Measurements from ENCODE around the gene SNRK.

The SNRK gene

GRCh38 chr3:43335799-43336198, 49.5 kb downstream of the SNRK start:
- H3K36me3 Mint-ChIP-seq (ENCODE audit: low read depth), result peaks cover 81% of the 10 kb centered on the region

GRCh38 chr3:43338295-43338694, 52.0 kb downstream of the SNRK start:
- Mint-ChIP-seq H3K27ac (no peak overlapping the region), H3K27me3 (no peaks in the 10 kb centered on the region)

More at GRCh38 chr3:43335799-43336198, 49.5 kb downstream of the SNRK start:
- DNase-seq (no peak), ATAC-seq (no peak)
- Mint-ChIP-seq H3K27me3 (no peaks in the 10 kb centered on the region), H3K9me3 (peaks cover 36% of the 10 kb centered on the region), H3K4me1 (peaks cover 20% of the 10 kb centered on the region), H3K27ac (peak overlapping the region; percentile 27), H3K4me3 (no peak overlapping the region)

GRCh38 chr3:43340403-43340802, 54.1 kb downstream of the SNRK start:
- Mint-ChIP-seq H3K4me3 (no peak overlapping the region), H3K27me3 (no peaks in the 10 kb centered on the region), H3K36me3 (ENCODE audit: low read depth) (peaks cover 89% of the 10 kb centered on the region), H3K27ac (no peak overlapping the region), H3K4me1 (peaks cover 38% of the 10 kb centered on the region), H3K9me3 (peaks cover 30% of the 10 kb centered on the region)
- DNase-seq (no peak), ATAC-seq (no peak)

More at GRCh38 chr3:43338295-43338694, 52.0 kb downstream of the SNRK start:
- no peak overlapping the region for H3K4me3 Mint-ChIP-seq
- peaks cover 20% of the 10 kb centered on the region for H3K4me1 Mint-ChIP-seq
- peaks cover 85% of the 10 kb centered on the region for H3K36me3 Mint-ChIP-seq (ENCODE audit: low read depth)
- DNase-seq (no peak), ATAC-seq (no peak)
- H3K9me3 Mint-ChIP-seq, result peaks cover 36% of the 10 kb centered on the region

GRCh38 chr3:43341788-43342187, 55.4 kb downstream of the SNRK start:
- H3K9me3 Mint-ChIP-seq, result peaks cover 17% of the 10 kb centered on the region
- peaks cover 85% of the 10 kb centered on the region for H3K36me3 Mint-ChIP-seq (ENCODE audit: low read depth)
- no peak for DNase-seq
- H3K27me3 Mint-ChIP-seq, result no peaks in the 10 kb centered on the region
- peaks cover 52% of the 10 kb centered on the region for H3K4me1 Mint-ChIP-seq
- no peak overlapping the region for H3K4me3 Mint-ChIP-seq
- no peak for ATAC-seq
- H3K27ac Mint-ChIP-seq, result no peak overlapping the region

- Mint-ChIP-seq H3K27me3 (no peaks in the 10 kb centered on the region), H3K9me3 (peaks cover 14% of the 10 kb centered on the region), H3K4me3 (no peak overlapping the region), H3K4me1 (peaks cover 64% of the 10 kb centered on the region), H3K27ac (peak overlapping the region; percentile 68), H3K36me3 (ENCODE audit: low read depth) (peaks cover 84% of the 10 kb centered on the region)
- DNase-seq (no peak), ATAC-seq (no peak)
Measured at GRCh38 chr3:43343185-43343584, 56.8 kb downstream of the SNRK start.

- Mint-ChIP-seq H3K4me1 (peaks cover 70% of the 10 kb centered on the region), H3K4me3 (no peak overlapping the region), H3K27ac (peak overlapping the region; percentile 68), H3K9me3 (peaks cover 8% of the 10 kb centered on the region), H3K36me3 (ENCODE audit: low read depth) (peaks cover 84% of the 10 kb centered on the region), H3K27me3 (no peaks in the 10 kb centered on the region)
- no peak for DNase-seq
- no peak for ATAC-seq
Measured at GRCh38 chr3:43343815-43344214, 57.5 kb downstream of the SNRK start.

- Mint-ChIP-seq H3K36me3 (ENCODE audit: low read depth) (peaks cover 82% of the 10 kb centered on the region), H3K4me1 (peaks cover 75% of the 10 kb centered on the region), H3K9me3 (peaks cover 6% of the 10 kb centered on the region), H3K27ac (no peak overlapping the region), H3K27me3 (no peaks in the 10 kb centered on the region), H3K4me3 (no peak overlapping the region)
- ATAC-seq (no peak), DNase-seq (no peak)
Measured at GRCh38 chr3:43344520-43344919, 58.2 kb downstream of the SNRK start.

GRCh38 chr3:43345246-43345645, 58.9 kb downstream of the SNRK start:
- H3K4me1 Mint-ChIP-seq, result peaks cover 75% of the 10 kb centered on the region
- peaks cover under 1% of the 10 kb centered on the region for H3K9me3 Mint-ChIP-seq
- H3K4me3 Mint-ChIP-seq, result no peak overlapping the region
- H3K36me3 Mint-ChIP-seq (ENCODE audit: low read depth), result peaks cover 82% of the 10 kb centered on the region
- DNase-seq (no peak), ATAC-seq (no peak)
- H3K27ac Mint-ChIP-seq, result peak overlapping the region; percentile 86
- H3K27me3 Mint-ChIP-seq, result no peaks in the 10 kb centered on the region

- H3K9me3 Mint-ChIP-seq, result no peaks in the 10 kb centered on the region
- ATAC-seq (peak; percentile 92), DNase-seq (no peak)
- H3K27me3 Mint-ChIP-seq, result no peaks in the 10 kb centered on the region
- peak overlapping the region; percentile 86 for H3K27ac Mint-ChIP-seq
- peaks cover 82% of the 10 kb centered on the region for H3K36me3 Mint-ChIP-seq (ENCODE audit: low read depth)
- no peak overlapping the region for H3K4me3 Mint-ChIP-seq
- H3K4me1 Mint-ChIP-seq, result peaks cover 75% of the 10 kb centered on the region
Measured at GRCh38 chr3:43345877-43346276, 59.5 kb downstream of the SNRK start.

- peak overlapping the region; percentile 86 for H3K27ac Mint-ChIP-seq
- peaks cover 12% of the 10 kb centered on the region for H3K9me3 Mint-ChIP-seq
- peaks cover 88% of the 10 kb centered on the region for H3K36me3 Mint-ChIP-seq (ENCODE audit: low read depth)
- no peaks in the 10 kb centered on the region for H3K27me3 Mint-ChIP-seq
- H3K4me1 Mint-ChIP-seq, result peaks cover 72% of the 10 kb centered on the region
- ATAC-seq (peak; percentile 41), DNase-seq (peak; percentile 42)
- peak overlapping the region; percentile 51 for H3K4me3 Mint-ChIP-seq
Measured at GRCh38 chr3:43346978-43347749, 60.8 kb downstream of the SNRK start.

- no peak for ATAC-seq
- peak overlapping the region; percentile 86 for H3K27ac Mint-ChIP-seq
- peak overlapping the region; percentile 51 for H3K4me3 Mint-ChIP-seq
- no peaks in the 10 kb centered on the region for H3K27me3 Mint-ChIP-seq
- H3K4me1 Mint-ChIP-seq, result peaks cover 66% of the 10 kb centered on the region
- H3K36me3 Mint-ChIP-seq (ENCODE audit: low read depth), result peaks cover 87% of the 10 kb centered on the region
- peaks cover 18% of the 10 kb centered on the region for H3K9me3 Mint-ChIP-seq
- no peak for DNase-seq
Measured at GRCh38 chr3:43347774-43348173, 61.4 kb downstream of the SNRK start.

- H3K27me3 Mint-ChIP-seq, result no peaks in the 10 kb centered on the region
- no peak overlapping the region for H3K4me3 Mint-ChIP-seq
- no peak for DNase-seq
- H3K9me3 Mint-ChIP-seq, result peaks cover 21% of the 10 kb centered on the region
- H3K27ac Mint-ChIP-seq, result no peak overlapping the region
- ATAC-seq, result no peak
- H3K4me1 Mint-ChIP-seq, result peaks cover 60% of the 10 kb centered on the region
- H3K36me3 Mint-ChIP-seq (ENCODE audit: low read depth), result peaks cover 86% of the 10 kb centered on the region
Measured at GRCh38 chr3:43348350-43348749, 62.0 kb downstream of the SNRK start.

- Mint-ChIP-seq H3K27me3 (no peaks in the 10 kb centered on the region), H3K4me1 (peaks cover 54% of the 10 kb centered on the region), H3K9me3 (peaks cover 28% of the 10 kb centered on the region), H3K4me3 (no peak overlapping the region), H3K27ac (no peak overlapping the region), H3K36me3 (ENCODE audit: low read depth) (peaks cover 86% of the 10 kb centered on the region)
- DNase-seq, result no peak
- ATAC-seq, result no peak
Measured at GRCh38 chr3:43348852-43349574, 62.7 kb downstream of the SNRK start.

GRCh38 chr3:43349716-43350115, 63.4 kb downstream of the SNRK start:
- ATAC-seq, result no peak
- no peak for DNase-seq
- Mint-ChIP-seq H3K4me3 (no peak overlapping the region), H3K36me3 (ENCODE audit: low read depth) (peaks cover 87% of the 10 kb centered on the region), H3K4me1 (peaks cover 48% of the 10 kb centered on the region), H3K27ac (no peak overlapping the region), H3K9me3 (peaks cover 35% of the 10 kb centered on the region), H3K27me3 (no peaks in the 10 kb centered on the region)

GRCh38 chr3:43353393-43353792, 67.1 kb downstream of the SNRK start:
- H3K4me3 Mint-ChIP-seq, result no peak overlapping the region
- no peak for ATAC-seq
- H3K36me3 Mint-ChIP-seq (ENCODE audit: low read depth), result peaks cover 71% of the 10 kb centered on the region
- H3K27me3 Mint-ChIP-seq, result no peaks in the 10 kb centered on the region
- DNase-seq, result no peak
- H3K9me3 Mint-ChIP-seq, result peaks cover 61% of the 10 kb centered on the region
- peaks cover 15% of the 10 kb centered on the region for H3K4me1 Mint-ChIP-seq
- H3K27ac Mint-ChIP-seq, result no peak overlapping the region
